Activated CD4-positive, alpha-beta T cell treated with anti-CD3 and anti-CD28 coated beads, Interleukin-2, amount 50 U/mL, for 24 hours (primary cell): Measurements from ENCODE around the gene PBRM1.
"Not testable (repeated sequence)": the region's sequence is repeated elsewhere in the genome, so short reads cannot be mapped to it uniquely, and the experiment has no call there.

Experiments
- DNase-seq, 2 donors: peaks; one replicate each; pipeline ENCODE4 v3.0.0-alpha.2; 2020; ENCODE audit warnings: low read depth in 1 of 2, low spot score in 1 of 2

PBRM1 gene

GRCh38 chr3:52685709-52686691 is at the start of gene PBRM1, which contains the start of gene GNL3:
TSS of gene PBRM1 (minus strand) at chr3:52685913.
TSS of gene GNL3 (plus strand) at chr3:52686032. CDS start at chr3:52686093, 61 bp downstream.
- DNase-seq = peak; percentile 85 to 88

DNA sequence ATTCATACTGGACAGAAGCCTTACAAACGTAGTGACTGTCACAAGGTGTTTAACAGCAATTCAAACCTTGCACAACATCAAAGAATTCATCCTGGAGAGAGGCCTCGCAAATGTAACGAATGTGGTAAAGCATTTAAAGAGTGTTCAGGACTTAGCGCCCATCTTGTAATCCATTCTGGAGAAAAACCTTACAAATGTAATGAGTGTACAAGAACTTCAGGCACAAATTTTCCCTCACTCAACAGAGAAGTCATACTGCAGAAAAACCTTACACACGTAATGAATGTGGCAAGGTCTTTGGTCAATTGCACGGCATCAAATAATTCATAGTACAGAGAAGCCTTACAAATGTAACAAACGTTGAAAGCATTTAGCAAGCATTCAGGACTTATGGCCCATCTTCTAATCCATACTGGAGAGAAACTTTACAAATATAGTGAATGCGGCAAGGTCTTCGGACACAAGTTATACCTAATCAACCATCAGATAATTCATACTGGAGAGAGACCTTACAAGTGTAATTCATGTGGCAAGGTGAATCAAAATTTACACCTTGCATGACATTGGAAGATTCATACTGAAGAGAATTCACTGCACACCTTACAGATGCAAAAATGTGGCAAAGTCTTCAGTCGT is 47.7 kb upstream of the PBRM1 start:
- DNase-seq = no peak

- DNase-seq = no peak
Observed at GRCh38 chr3:52731590-52731989, 45.9 kb upstream of the PBRM1 start.

- DNase-seq = no peak
Observed at GRCh38 chr3:52730681-52731080, 45.0 kb upstream of the PBRM1 start.

DNA sequence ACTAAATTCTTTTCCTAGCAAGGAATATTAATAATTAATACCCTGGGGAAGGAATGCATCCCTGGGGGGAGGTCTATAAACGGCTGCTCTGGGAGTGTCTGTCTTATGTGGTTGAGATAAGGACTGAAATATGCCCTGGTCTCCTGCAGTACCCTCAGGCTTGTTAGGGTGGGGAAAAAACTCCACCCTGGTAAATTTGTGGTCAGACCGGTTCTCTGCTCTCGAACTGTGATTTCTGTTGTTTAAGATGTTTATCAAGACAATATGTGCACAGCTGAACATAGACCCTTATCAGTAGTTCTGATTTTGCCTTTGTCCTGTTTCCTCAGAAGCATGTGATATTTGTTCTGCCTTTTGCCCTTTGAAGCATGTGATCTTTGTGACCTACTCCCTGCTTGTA is 43.0 kb upstream of the PBRM1 start:
- not testable (repeated sequence) for DNase-seq

DNA sequence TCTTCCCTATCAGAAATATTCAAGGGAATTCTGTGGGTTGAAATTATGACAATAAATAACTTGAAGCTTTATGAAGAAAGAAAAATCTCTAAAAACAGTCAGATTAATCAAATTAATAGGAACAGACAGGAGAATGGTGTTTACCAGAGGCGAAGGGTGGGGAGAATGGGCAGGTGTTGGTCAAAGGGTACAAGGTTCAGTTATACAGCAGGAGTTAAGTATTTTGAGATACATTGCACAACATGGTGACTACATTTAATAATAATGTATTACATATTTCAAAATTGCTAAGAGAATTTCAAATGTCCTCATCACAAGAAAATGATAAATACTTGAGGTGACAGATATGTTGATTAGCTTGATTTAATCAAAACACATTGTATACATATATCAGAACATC is 38.8 kb upstream of the PBRM1 start:
- DNase-seq = no peak

DNA sequence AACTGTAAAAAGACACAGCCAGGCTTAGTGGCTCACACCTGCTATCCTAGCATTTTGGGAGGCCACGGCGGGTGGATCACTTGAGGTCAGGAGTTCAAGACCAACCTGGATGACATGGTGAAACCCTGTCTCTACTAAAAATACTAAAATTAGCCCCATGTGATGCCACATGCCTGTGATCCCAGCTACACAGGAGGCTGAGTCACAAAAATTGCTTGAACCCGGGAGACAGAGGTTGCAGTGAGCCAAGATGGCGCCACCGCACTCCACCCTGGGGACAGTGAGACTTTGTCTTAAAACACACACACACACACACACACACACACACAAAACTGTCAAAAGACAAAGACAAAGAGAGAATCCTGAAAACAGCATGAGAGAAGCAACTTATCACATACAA is 38.2 kb upstream of the PBRM1 start:
- DNase-seq = no peak

DNA sequence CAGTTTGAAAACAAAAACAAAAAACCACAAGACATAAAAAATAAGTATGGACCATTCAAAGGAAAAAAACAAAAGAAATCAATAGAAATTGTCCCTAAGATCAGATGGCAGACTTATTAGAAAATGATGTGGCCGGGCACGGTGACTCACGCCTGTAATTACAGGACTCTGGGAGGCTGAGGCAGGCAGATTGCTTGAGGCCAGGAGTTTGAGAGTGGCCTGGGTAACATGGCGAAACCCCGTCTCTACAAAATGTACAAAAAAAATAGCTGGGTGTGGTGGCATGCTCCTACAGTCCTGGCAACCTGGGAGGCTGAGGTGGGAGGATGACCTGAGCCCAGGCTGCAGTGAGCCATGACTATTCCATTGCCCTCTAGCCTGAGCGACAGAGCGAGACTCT is 36.8 kb upstream of the PBRM1 start:
- DNase-seq = no peak

DNA sequence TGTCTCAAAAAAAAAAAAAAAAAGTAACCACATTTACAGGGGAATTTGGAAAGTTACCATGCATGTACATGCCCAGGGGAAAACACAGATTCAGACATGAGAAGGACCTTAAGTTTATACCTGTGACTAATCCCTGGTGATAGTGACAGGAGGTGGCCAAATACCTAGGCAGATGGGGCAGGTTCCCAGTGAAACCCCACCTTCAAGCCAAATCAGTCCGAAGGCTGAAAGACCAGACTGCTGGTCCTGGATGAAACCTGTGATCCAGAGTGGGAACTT is 36.0 kb upstream of the PBRM1 start:
- DNase-seq = no peak

DNA sequence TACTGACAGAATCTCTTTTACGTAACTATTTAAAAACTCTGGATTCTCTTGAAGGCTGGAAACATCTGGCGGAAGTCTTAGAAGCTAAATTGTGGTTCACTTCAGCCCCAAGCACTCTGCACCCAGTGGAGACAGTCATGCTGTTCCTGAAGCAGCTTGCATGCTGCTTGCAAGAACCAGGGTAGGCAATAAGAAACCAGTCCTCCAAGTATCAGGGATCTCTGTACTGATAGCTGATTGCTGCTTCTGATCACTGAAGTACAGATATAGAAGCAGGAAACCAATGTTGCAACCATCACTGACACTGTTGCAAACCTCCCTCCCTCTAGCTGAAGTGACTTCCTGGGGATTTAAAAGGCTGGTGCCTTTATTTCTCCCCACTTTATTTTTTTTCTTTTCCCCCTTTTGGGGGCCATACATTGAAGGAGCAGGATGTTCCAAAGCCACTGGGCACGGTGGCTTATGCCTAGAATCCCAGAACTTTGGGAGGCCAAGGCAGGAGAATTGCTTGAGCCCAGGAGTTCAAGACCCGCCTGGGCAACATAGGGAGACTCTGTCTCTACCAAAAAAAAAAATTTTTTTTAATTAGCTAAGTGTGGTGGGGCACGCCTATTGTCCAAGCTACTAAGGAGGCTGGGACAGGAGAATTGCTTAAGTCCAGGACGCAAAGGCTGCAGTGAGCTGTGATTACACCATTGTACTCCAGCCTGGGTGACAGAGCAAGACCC is 35.5 kb upstream of the PBRM1 start:
- no peak for DNase-seq

GRCh38 chr3:52719618-52720017 is 33.9 kb upstream of the PBRM1 start:
- no peak for DNase-seq

- DNase-seq = no peak
Observed at GRCh38 chr3:52715714-52716305, 30.1 kb upstream of the PBRM1 start.

DNA sequence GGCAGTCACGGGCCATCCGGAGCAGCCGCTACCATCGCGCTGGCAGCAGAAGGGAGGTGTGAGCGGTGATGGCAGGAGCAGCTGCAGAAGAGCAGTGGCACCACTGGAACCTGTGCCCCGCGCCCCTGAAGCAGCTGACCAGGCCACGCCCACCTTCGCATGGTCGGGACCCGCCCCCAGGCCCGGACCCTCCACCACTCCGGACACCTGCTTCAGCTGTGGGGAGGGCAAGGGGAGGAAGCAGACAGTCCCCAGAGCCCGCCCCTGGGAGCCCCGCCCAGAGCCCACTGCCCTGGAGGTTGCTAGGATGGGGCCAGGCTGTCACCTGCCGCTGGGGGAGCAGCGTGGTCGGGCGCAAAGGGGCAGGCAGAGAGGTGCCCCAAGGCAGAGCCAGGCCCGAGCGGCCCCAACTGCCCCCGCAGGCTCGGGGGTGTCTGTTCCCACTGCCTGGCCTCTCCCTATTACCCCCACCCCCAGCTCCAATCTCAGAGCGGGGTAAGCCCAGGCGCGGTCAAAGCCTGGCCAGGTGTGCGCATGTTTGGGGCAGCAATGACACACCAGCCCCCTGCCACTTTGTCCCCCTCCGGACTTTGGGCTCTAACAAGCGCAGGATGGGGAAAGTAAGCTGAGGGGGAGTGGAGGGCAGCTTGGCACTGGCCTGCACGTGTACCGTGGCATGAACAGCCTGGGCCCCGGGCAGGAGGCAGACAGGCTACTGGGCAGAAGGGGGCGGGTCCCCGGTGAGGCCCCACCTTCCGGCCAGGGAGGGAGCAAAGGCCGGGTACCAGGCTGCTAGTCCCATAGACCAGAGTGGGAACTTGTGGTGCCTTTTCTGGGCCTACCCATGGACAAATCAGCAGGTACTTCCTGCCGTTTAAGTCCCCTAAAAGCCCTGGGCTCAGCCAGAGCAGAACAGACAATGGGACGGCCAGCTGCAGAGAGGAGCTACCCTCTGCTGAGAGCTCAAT is 28.9 kb upstream of the PBRM1 start:
- no peak for DNase-seq

DNA sequence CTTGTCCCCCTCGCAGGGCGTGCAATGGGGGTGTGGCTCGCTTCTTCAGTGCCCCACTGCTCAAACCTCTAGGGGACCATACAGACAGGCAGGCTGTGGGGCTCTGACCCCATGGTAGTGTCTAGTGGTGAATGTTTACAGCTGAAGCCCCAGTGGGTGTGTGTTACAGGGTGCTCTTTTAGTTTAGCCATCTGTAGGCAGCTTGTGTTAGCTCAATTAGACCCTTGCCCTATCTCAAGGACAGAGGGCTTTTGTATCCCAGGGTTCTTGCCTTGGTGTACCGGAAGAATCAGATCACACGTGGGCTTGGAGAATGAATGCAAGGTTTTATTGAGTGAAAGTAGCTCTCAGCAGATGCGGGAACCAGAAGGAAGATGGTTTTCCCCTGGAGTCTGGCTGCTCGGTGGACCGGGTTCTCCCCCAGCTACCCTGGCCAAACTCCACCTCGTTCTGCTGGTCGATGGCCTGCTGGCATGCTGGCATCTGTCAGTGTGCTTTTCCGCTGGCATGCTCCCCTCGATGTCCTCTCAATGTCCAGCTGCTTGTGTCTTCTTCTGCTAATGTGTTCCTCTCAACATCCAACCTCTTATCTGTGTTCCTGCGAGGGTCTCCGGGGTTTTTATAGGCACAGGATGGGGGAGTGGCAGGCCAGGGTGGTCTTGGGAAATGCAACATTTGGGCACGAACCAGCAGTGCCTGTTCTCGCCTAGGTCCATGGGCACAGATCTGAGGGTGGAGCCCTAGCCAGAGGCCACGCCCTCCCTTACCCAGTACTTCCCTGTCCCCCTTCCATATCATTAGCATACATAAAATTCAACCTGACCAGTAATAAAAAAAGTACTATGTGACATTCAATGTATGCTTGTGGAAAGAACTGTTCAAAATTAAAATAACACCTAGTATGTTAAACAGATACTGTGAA is 26.8 kb upstream of the PBRM1 start:
- DNase-seq = no peak

DNA sequence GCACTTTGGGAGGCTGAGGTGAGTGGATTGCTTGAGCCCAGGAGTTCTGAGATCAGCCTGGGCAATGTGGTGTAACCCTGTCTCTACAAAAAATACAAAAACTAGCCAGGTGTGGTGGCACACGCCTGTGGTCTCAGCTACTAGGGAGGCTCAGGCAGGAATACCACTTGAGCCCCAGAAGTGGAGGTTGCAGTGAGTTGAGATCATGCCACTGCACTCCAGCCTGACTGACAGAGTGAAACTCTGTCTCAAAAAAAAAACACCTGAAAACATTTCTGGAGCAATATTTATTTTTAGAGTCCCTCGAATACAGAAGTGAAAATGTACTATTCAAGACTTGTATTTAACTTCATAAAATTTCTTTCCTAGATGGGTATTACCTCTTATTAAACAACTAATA is 24.8 kb upstream of the PBRM1 start:
- no peak for DNase-seq

GRCh38 chr3:52707585-52707984 is 21.9 kb upstream of the PBRM1 start:
- no peak for DNase-seq

GRCh38 chr3:52705688-52706686 is 20.3 kb upstream of the PBRM1 start, which contains the start of the genes GLT8D1 and SPCS1:
TSS of gene GLT8D1 (minus strand) at chr3:52705791. CDS start at chr3:52700460, 5,331 bp downstream.
TSS of gene SPCS1 (plus strand) at chr3:52706106. CDS start at chr3:52706247, 141 bp downstream.
- DNase-seq = peak; percentile 74 to 78

- no peak for DNase-seq
Observed at GRCh38 chr3:52705438-52705687, 19.6 kb upstream of the PBRM1 start.
